Type B pancreatic cell (in vitro differentiated cells): Measurements from ENCODE around the gene OBSCN. TPM values are rescaled to one million over a fixed set of nuclear protein-coding genes. Genes with fewer than 3 reads are reported as not detected.

Source experiments
- DNase-seq: peaks from one replicate; pipeline ENCODE4 v3.0.0; 2021; ENCODE audit warnings: mixed read lengths; ENCODE audit not compliant: unreplicated experiment; ENCODE audit errors: extremely low spot score
- H3K27ac Mint-ChIP-seq: 2 replicates; pipeline ENCODE4 v1.8.0; 2021; ENCODE audit warnings: mild to moderate bottlenecking, mixed read lengths
- H3K27me3 Mint-ChIP-seq: 2 replicates; pipeline ENCODE4 v1.8.0; 2021; ENCODE audit warnings: mixed read lengths
- H3K36me3 Mint-ChIP-seq: 2 replicates; pipeline ENCODE4 v1.8.0; 2021; ENCODE audit warnings: mixed read lengths
- H3K4me1 Mint-ChIP-seq: one replicate; pipeline ENCODE4 v1.8.0; 2021; ENCODE audit warnings: mixed read lengths; ENCODE audit not compliant: unreplicated experiment
- H3K4me3 Mint-ChIP-seq: 2 replicates; pipeline ENCODE4 v1.8.0; 2021; ENCODE audit warnings: mild to moderate bottlenecking, mixed read lengths
- H3K9me3 Mint-ChIP-seq: 2 replicates; pipeline ENCODE4 v1.8.0; 2021; ENCODE audit warnings: mixed read lengths
- CTCF ChIP-seq: fragments of 200-600 bp; sonication (generic); conservative IDR thresholded peaks from 2 replicates; pipeline ENCODE4 v1.5.0; 2021; ENCODE audit warnings: antibody characterized with exemption, mild to moderate bottlenecking
- total RNA-seq: library from RNA; stranded (reverse); gene quantifications from 2 replicates; pipeline ENCODE4 v1.2.1, GENCODE V29; 2021; ENCODE audit warnings: low replicate concordance

The OBSCN gene
- total RNA-seq, 1 donor from 2014 or later: 48.9 TPM

DNA sequence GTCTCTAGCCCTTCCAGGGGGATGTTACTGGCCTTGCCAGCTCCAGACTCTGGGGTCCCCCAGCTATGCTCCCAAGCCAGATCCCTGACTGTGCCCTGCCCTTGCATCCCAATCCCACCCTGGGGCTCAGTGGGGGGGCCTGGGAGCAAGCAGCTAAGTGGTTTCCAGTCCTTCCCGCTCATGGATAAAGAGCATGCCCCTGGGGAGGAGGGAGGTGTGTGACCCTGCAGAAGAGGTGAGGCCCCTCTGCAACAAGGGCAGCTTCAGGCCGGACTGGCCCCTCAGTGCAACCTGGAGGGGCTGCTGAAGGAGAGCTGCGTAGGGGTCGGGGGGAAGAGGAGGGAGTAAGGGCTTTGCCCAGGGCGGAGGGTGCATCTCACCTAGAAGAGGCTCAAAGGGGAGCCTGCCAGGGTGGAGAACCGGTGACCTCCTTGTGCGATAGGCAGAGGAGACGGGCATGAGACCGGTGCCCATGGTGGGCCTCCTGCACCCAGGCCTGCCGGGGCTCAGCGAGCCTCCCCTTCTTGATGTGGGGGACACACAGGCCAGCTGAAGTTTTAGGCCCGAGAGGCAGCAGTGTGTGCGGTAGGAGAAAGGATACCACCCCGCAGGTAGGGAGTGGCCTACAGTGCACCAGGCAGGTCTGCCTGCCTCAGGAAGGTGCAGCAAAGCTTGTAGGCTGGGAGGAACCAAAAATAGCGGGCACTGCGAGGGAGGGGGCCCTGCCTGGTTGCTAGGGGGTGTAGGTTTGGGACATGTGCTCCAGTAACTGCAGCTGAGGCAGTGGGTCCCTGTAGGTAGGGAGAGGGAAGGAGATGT lies 3.1 kb downstream of the OBSCN start:
- Mint-ChIP-seq H3K9me3 (no peaks in the 10 kb centered on the region), H3K36me3 (no peaks in the 10 kb centered on the region), H3K27me3 (peaks cover 3% of the 10 kb centered on the region), H3K4me1 (peaks cover 5% of the 10 kb centered on the region), H3K27ac (peak overlapping the region; percentile 58), H3K4me3 (peak overlapping the region; percentile 77)
- DNase-seq: peak; percentile 66
- TF ChIP-seq CTCF: no peak

DNA sequence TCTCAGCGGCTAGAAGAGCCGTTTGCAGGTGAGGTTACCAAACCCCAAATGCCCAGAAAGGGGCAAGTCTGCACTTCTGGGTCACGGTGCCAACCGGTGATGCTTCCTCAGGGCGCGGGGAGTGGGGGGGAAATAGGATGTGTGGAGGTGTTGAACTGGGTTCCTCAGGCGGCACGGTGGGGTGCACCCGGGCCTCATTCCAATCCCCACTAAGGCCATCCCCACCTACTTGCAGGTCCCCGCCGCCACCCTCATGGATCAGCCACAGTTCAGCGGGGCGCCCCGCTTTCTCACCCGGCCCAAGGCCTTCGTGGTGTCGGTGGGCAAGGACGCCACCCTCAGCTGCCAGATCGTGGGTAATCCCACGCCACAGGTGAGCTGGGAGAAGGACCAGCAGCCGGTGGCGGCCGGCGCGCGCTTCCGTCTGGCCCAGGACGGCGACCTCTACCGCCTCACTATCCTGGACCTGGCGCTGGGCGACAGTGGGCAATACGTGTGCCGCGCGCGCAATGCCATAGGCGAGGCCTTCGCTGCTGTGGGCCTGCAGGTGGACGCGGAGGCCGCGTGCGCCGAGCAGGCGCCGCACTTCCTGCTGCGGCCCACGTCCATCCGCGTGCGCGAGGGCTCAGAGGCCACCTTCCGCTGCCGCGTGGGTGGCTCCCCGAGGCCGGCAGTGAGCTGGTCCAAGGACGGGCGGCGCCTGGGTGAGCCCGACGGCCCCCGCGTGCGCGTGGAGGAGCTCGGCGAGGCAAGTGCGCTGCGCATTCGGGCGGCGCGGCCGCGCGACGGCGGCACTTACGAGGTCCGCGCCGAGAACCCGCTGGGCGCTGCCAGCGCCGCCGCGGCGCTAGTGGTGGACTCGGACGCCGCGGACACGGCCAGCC lies 3.9 kb downstream of the OBSCN start:
- Mint-ChIP-seq H3K4me1 (no peaks in the 10 kb centered on the region), H3K9me3 (no peaks in the 10 kb centered on the region), H3K27me3 (peaks cover 3% of the 10 kb centered on the region), H3K36me3 (no peaks in the 10 kb centered on the region), H3K27ac (peak overlapping the region; percentile 58), H3K4me3 (peak overlapping the region; percentile 77)
- no peak for TF ChIP-seq CTCF
- peak; percentile 69 for DNase-seq

DNA sequence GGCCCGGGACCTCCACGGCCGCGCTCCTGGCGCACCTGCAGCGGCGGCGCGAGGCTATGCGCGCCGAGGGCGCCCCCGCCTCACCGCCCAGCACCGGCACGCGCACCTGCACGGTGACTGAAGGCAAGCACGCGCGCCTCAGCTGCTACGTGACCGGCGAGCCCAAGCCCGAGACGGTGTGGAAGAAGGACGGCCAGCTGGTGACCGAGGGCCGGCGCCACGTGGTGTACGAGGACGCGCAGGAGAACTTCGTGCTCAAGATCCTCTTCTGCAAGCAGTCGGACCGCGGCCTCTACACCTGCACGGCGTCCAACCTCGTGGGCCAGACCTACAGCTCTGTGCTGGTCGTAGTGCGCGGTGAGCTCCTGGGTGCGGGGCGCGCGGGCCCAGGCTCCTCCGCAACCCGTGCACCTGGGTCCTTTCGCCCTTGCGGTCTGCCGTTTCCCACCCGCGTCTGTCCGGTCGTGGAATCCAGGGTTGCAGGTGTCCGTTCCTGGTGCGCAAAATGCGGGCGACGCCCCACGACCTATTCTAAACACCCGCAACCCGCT lies 4.6 kb downstream of the OBSCN start:
- H3K27ac Mint-ChIP-seq: no peak overlapping the region
- no peaks in the 10 kb centered on the region for H3K36me3 Mint-ChIP-seq
- no peak overlapping the region for H3K4me3 Mint-ChIP-seq
- no peaks in the 10 kb centered on the region for H3K9me3 Mint-ChIP-seq
- no peaks in the 10 kb centered on the region for H3K4me1 Mint-ChIP-seq
- peaks cover 3% of the 10 kb centered on the region for H3K27me3 Mint-ChIP-seq
- TF ChIP-seq CTCF: no peak
- peak; percentile 73 for DNase-seq

DNA sequence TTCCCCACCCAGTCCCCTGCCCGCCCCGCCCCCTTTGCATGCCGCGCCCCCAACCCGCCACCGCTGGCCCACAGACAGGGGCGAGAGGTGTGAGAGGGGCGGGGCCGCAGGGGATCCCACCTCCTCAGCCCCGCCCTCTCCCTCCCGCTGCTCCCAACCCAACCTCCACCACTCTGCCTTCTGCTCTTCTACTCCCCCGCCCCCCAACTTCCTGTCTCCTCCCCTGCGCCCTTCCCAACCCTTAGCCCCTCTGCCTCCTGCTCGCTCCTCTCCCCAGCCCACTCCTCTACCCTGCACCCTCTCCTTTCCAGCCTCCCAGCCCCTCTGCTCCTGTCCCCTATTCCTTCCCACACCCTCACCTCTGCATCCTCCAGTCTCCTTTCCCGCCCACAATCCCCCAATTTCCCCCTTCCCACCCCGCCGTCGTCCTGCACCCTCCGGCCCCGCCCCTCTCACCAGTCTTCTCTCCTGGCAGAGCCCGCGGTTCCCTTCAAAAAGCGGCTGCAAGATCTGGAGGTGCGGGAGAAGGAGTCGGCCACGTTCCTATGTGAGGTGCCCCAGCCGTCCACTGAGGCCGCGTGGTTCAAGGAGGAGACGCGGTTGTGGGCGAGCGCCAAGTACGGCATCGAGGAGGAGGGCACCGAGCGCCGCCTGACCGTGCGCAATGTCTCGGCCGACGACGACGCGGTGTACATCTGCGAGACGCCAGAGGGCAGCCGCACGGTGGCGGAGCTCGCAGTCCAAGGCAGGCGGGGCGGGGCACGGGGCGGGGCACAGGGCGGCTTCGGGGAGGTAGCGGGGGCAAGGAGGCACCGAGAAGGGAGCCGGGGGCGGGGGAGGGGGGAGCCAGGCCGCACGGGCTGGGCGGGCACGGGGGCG lies 5.4 kb downstream of the OBSCN start:
- peak overlapping the region; percentile 63 for H3K27ac Mint-ChIP-seq
- H3K36me3 Mint-ChIP-seq: peaks cover 4% of the 10 kb centered on the region
- H3K4me1 Mint-ChIP-seq: peaks cover 4% of the 10 kb centered on the region
- no peaks in the 10 kb centered on the region for H3K9me3 Mint-ChIP-seq
- peak; percentile 69 for TF ChIP-seq CTCF
- peaks cover 3% of the 10 kb centered on the region for H3K27me3 Mint-ChIP-seq
- peak; percentile 88 for DNase-seq
- H3K4me3 Mint-ChIP-seq: peak overlapping the region; percentile 93
